ENCODE measurements around the gene MYL2. TPM values are rescaled to one million over a fixed set of nuclear protein-coding genes. Genes with fewer than 3 reads are reported as not detected.

The MYL2 gene
- total RNA-seq, 3 donors from 2014 or later (not counting 1 experiment from before 2014, with no cell fraction given), result not detected

GRCh38 chr12:110874351-110874750 lies 46.0 kb downstream of the MYL2 start:
- no peaks in the 10 kb centered on the region for H3K9me3 ChIP-seq (ENCODE audit: control insufficient read depth, insufficient read depth, low read length)
- Mint-ChIP-seq H3K36me3 (no peaks in the 10 kb centered on the region), H3K4me1 (no peaks in the 10 kb centered on the region), H3K4me3 (no peak overlapping the region), H3K9me3 (no peaks in the 10 kb centered on the region), H3K27ac (no peak overlapping the region), H3K27me3 (ENCODE audit: low read depth in 2 of 2) (peaks cover 8 to 16% of the 10 kb centered on the region in 2 donors)
- no peak overlapping the region for H3K27ac ChIP-seq (ENCODE audit: low read length)
- no peaks in the 10 kb centered on the region for H3K4me1 ChIP-seq (ENCODE audit: control insufficient read depth, insufficient read depth, low read length)
- intact Hi-C loops (cut with micrococcal nuclease), result no loop called here
- no peak for ATAC-seq
- TF ChIP-seq CTCF (IDR thresholded peaks at IDR 0.05), result no peak
- no peak overlapping the region for H3K4me3 ChIP-seq (ENCODE audit: low read length)
- WGBS (ENCODE audit: insufficient coverage), result 95% methylated on average over 2 of the region's 2 CpGs
- DNase-seq, result no peak
- H3K27me3 ChIP-seq (ENCODE audit: control insufficient read depth, insufficient read depth, low read length), result peaks cover 3% of the 10 kb centered on the region
- no peaks in the 10 kb centered on the region for H3K36me3 ChIP-seq (ENCODE audit: control insufficient read depth, insufficient read depth, low read length)

DNA sequence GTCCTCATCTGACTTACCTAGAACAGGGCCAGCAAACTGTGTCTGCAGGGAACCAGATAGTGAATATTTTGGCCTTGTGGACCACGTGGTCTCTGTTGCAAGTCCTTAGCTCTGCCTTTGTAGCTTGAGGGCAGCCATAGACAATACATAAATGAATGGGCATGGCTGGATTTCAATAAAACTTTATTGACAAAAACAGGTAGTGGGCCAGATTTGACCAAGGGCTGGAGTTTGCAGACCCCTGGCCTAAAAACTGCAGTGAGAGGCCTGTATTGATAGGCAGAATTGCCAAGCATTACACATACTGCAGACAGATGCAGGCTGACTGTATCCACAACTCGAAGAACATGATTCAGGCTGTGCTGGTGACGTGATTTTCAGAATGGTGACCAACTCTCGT lies 48.3 kb downstream of the MYL2 start:
- no peaks in the 10 kb centered on the region for H3K4me1 ChIP-seq (ENCODE audit: control insufficient read depth, insufficient read depth, low read length)
- Mint-ChIP-seq H3K36me3 (no peaks in the 10 kb centered on the region), H3K27me3 (ENCODE audit: low read depth in 2 of 2) (peaks cover 8 to 16% of the 10 kb centered on the region in 2 donors), H3K27ac (no peak overlapping the region), H3K4me3 (no peak overlapping the region), H3K9me3 (no peaks in the 10 kb centered on the region), H3K4me1 (no peaks in the 10 kb centered on the region)
- TF ChIP-seq CTCF (IDR thresholded peaks at IDR 0.05), result no peak
- H3K4me3 ChIP-seq (ENCODE audit: low read length), result no peak overlapping the region
- no peaks in the 10 kb centered on the region for H3K36me3 ChIP-seq (ENCODE audit: control insufficient read depth, insufficient read depth, low read length)
- no peaks in the 10 kb centered on the region for H3K27me3 ChIP-seq (ENCODE audit: control insufficient read depth, insufficient read depth, low read length)
- H3K9me3 ChIP-seq (ENCODE audit: control insufficient read depth, insufficient read depth, low read length), result no peaks in the 10 kb centered on the region
- no peak overlapping the region for H3K27ac ChIP-seq (ENCODE audit: low read length)
- DNase-seq (no peak), ATAC-seq (no peak)
- 80% methylated on average over 4 of the region's 4 CpGs for WGBS (ENCODE audit: insufficient coverage)
- intact Hi-C loops (cut with micrococcal nuclease), result no loop called here

DNA sequence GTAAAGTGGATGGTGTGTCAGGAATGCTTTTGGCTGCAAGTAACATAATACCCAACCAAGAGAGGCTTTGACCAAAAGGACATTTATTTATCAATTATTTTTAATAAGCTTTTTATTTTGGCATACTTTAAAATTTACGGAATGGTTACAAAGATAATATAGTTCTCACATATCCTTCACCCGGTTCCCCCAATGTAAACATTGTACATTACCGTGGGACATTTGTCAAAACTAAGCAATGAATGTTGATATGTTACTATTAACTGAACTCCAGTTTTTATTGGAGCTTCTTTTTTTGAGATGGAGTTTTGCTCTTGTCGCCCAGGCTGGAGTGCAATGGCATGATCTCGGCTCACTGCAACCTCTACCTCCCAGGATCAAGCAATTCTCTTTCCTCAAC lies 50.6 kb downstream of the MYL2 start:
- Mint-ChIP-seq H3K27me3 (ENCODE audit: low read depth in 2 of 2) (peaks cover 8 to 18% of the 10 kb centered on the region in 2 donors), H3K4me1 (no peaks in the 10 kb centered on the region), H3K27ac (no peak overlapping the region), H3K4me3 (no peak overlapping the region), H3K9me3 (no peaks in the 10 kb centered on the region), H3K36me3 (no peaks in the 10 kb centered on the region)
- ATAC-seq (no peak), DNase-seq (no peak)
- Histone ChIP-seq H3K4me1 (ENCODE audit: control insufficient read depth, insufficient read depth, low read length) (no peaks in the 10 kb centered on the region), H3K9me3 (ENCODE audit: control insufficient read depth, insufficient read depth, low read length) (no peaks in the 10 kb centered on the region), H3K4me3 (ENCODE audit: low read length) (no peak overlapping the region), H3K27me3 (ENCODE audit: control insufficient read depth, insufficient read depth, low read length) (no peaks in the 10 kb centered on the region), H3K27ac (ENCODE audit: low read length) (no peak overlapping the region), H3K36me3 (ENCODE audit: control insufficient read depth, insufficient read depth, low read length) (no peaks in the 10 kb centered on the region)
- TF ChIP-seq CTCF (IDR thresholded peaks at IDR 0.05), result no peak
- 94% methylated on average over 3 of the region's 5 CpGs for WGBS (ENCODE audit: insufficient coverage)
- intact Hi-C loops (cut with micrococcal nuclease), result no loop called here

DNA sequence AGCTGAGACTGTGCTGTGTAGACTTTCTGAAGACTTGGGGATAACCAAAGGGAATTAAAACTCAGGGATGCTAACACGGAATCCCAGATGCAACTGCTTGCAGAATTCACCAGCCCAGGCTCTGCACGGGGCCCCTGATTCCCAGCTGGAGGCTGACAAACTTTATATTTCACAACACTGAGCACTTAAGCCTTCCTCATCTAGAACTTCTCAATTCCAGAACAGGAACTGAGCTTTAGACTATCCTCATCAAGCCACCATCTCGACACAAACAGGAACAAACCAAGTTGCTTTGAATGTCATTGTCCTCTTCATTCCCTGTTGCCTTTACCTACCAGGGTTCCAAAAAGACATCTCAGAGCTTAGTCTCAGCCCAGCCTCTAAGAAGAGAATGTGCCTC lies 51.4 kb downstream of the MYL2 start:
- H3K27me3 ChIP-seq (ENCODE audit: control insufficient read depth, insufficient read depth, low read length), result no peaks in the 10 kb centered on the region
- H3K4me1 ChIP-seq (ENCODE audit: control insufficient read depth, insufficient read depth, low read length), result no peaks in the 10 kb centered on the region
- WGBS (ENCODE audit: insufficient coverage), result 43% methylated on average over 3 of the region's 3 CpGs
- intact Hi-C loops (cut with micrococcal nuclease), result no loop called here
- TF ChIP-seq CTCF (IDR thresholded peaks at IDR 0.05), result no peak
- H3K4me3 Mint-ChIP-seq, result no peak overlapping the region
- no peak for ATAC-seq
- no peaks in the 10 kb centered on the region for H3K9me3 Mint-ChIP-seq
- no peaks in the 10 kb centered on the region for H3K36me3 Mint-ChIP-seq
- no peak overlapping the region for H3K27ac ChIP-seq (ENCODE audit: low read length)
- H3K9me3 ChIP-seq (ENCODE audit: control insufficient read depth, insufficient read depth, low read length), result no peaks in the 10 kb centered on the region
- no peak for DNase-seq
- H3K36me3 ChIP-seq (ENCODE audit: control insufficient read depth, insufficient read depth, low read length), result no peaks in the 10 kb centered on the region
- no peak overlapping the region for H3K4me3 ChIP-seq (ENCODE audit: low read length)
- no peak overlapping the region for H3K27ac Mint-ChIP-seq
- H3K27me3 Mint-ChIP-seq (ENCODE audit: low read depth in 2 of 2), result peaks cover 8 to 16% of the 10 kb centered on the region in 2 donors
- H3K4me1 Mint-ChIP-seq, result no peaks in the 10 kb centered on the region
